Measurements from ENCODE around the gene TGFB1I1.
"Not testable (repeated sequence)": the region's sequence is repeated elsewhere in the genome, so short reads cannot be mapped to it uniquely, and the experiment has no call there.

TGFB1I1 gene

GRCh38 chr16:31517800-31518402, 45.9 kb downstream of the TGFB1I1 start:
- DNase-seq (ENCODE audit: low read depth): no peak
- TF ChIP-seq CTCF (IDR thresholded peaks at IDR 0.05; ENCODE audit: insufficient read depth, low read depth, low read length, missing control alignments): no peak
- no peak overlapping the region for H3K4me3 ChIP-seq (ENCODE audit: low read depth, low read length)

DNA sequence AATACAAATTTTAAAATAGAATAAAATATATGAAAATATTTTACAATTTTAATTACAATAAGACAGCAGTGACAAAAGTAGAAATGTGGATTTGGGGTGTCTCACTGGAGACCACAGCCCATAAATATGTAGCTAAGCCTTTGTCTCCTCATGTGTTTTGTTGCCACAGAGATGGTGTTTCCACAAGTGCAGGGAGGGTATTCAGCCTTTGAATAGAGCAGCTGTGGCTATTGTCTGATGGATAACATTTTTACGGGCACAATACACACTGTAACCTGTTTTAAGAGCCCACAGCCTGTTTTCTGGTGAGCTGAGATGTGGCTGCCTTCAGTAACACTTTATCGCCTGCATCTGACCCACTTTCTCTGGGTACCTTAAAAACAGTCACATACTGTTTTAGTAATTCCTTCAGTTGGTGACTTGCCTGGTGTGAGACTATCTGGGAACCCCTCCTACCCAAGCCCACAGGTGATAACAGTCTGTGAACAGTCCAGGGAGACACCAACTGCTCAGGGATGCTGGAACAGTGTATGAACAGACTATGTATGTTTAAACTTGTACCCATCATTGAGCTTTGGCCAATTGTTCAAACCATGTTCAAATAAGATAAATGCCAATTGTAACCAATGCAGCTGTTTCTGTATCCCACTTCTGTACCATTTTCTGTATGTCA, 47.9 kb downstream of the TGFB1I1 start:
- TF ChIP-seq CTCF (IDR thresholded peaks at IDR 0.05; ENCODE audit: insufficient read depth, low read depth, low read length, missing control alignments): no peak
- no peak overlapping the region for H3K4me3 ChIP-seq (ENCODE audit: low read depth, low read length)
- no peak for DNase-seq (ENCODE audit: low read depth)

DNA sequence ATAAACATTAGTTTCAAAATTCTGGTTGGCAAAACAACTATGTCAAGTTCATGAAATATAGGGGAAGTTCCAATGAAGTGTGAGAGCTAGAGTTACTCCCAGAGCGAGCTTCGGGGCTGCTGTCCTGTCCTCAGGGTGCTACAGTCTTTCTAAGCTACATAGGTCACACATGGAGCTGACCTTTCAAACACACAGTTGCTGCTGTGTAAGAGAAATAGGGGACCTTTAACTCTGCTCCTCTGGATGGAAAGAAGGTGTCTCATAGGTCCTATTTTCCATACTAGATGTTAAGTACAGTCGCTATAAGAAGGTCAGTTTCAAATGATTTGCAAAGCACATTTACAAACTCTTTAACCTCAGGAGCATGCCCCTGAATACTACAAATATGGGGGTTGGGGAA, 49.4 kb downstream of the TGFB1I1 start:
- no peak overlapping the region for H3K4me3 ChIP-seq (ENCODE audit: low read depth, low read length)
- TF ChIP-seq CTCF (IDR thresholded peaks at IDR 0.05; ENCODE audit: insufficient read depth, low read depth, low read length, missing control alignments): no peak
- DNase-seq (ENCODE audit: low read depth): no peak

DNA sequence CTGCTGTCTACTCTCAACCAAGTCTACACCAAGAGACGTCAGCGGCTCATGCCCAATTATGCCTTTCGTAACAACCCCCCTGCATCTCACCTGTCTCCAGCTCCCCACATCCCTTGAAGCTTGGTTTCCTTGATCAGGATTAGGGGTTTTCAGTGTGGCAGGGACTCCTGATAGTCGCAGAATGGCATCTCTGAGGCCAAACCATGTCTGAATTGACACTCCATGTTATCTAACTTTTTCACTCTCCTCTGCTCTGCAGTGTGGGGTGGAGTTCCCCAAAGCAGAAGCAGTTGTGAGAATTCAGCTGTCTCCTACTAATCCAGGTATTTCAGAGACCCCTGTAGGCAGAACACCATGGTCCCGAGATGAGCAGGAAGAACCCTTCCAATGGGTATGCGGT, 50.1 kb downstream of the TGFB1I1 start:
- no peak for TF ChIP-seq CTCF (IDR thresholded peaks at IDR 0.05; ENCODE audit: insufficient read depth, low read depth, low read length, missing control alignments)
- H3K4me3 ChIP-seq (ENCODE audit: low read depth, low read length): no peak overlapping the region
- DNase-seq (ENCODE audit: low read depth): no peak

DNA sequence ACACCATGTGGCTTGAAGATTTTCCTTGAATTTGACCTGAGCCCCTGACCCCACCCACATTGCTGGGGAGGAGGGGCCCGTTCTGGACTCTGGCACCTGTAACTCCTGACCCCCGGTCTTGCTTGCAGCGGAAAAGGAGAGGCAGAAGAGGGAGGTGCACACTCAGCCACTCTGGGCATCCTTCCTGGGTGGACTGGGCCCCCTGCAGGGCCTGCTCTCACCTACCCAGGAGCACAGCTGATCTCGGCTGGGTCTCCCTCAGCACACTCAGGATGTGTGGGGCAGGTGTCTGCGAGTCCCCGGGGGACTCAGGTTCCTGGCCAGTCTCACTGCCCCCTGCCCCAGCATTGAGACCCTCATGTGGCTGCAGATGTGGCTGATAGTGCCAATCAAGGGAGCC, 51.8 kb downstream of the TGFB1I1 start:
- DNase-seq (ENCODE audit: low read depth); H3K4me3 ChIP-seq (ENCODE audit: low read depth, low read length): not testable (repeated sequence)

GRCh38 chr16:31525113-31525512, 53.2 kb downstream of the TGFB1I1 start:
- no peak for DNase-seq (ENCODE audit: low read depth)
- no peak for TF ChIP-seq CTCF (IDR thresholded peaks at IDR 0.05; ENCODE audit: insufficient read depth, low read depth, low read length, missing control alignments)
- H3K4me3 ChIP-seq (ENCODE audit: low read depth, low read length): no peak overlapping the region

Measured in GM12865 (cell line).